HG02938 (cell line): ENCODE results near the gene CRY1.
A peak's percentile ranks its signal among the peaks of the same experiment; 100 is the strongest.
"Not testable (repeated sequence)": the region's sequence is repeated elsewhere in the genome, so short reads cannot be mapped to it uniquely, and the experiment has no call there.

Source experiments
- ATAC-seq: cut with Tn5 transposase; IDR thresholded peaks from one replicate; pipeline ENCODE4 v1.9.1; 2021; ENCODE audit warnings: mild to moderate bottlenecking, moderate library complexity; ENCODE audit not compliant: unreplicated experiment

The CRY1 gene

GRCh38 chr12:107011519-107011918, 81.8 kb downstream of the CRY1 start:
- ATAC-seq: no peak

DNA sequence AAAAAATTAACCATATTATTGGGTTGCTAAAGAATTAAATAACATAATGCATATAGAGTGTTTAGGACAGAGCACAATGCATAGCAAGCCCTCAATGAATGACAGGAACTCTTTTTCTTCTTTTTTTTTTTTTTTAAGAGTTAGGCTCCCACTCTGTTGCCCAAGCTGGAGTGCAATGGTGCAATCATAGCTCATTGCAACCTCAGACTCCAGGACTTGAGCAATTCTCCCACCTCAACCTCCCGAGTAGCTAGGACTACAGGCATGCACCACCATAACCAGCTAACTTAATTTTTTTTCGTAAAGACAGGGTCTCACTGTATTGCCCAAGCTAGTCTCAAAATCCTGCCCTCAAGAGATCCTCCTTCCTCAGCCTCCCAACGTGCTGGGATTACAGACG, 85.9 kb downstream of the CRY1 start:
- no peak for ATAC-seq

GRCh38 chr12:107002665-107003064, 90.7 kb downstream of the CRY1 start:
- ATAC-seq: not testable (repeated sequence)

GRCh38 chr12:106999446-106999845, 93.9 kb downstream of the CRY1 start:
- ATAC-seq: no peak

DNA sequence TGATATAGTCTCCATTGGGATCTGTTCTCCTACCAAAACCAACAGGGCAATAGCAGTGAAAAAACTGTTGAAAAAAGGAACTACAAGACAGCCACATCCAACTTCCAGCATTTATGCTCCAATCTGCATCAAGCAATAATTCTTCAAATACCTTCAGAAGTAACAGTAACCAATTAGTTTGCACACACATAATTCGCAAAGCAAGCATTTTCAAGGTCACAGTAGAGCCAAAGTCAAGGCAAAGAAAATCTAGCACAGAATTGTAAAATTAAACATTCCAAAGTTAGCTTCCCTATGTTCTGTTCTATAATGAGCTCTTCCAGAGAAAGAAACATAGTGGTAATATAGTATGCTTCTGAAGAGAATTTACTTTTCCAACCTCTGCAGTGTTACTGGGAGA, 95.4 kb downstream of the CRY1 start:
- no peak for ATAC-seq

GRCh38 chr12:106996102-106996501, 97.2 kb downstream of the CRY1 start:
- not testable (repeated sequence) for ATAC-seq

GRCh38 chr12:106994579-106995220, 98.6 kb downstream of the CRY1 start:
- ATAC-seq: no peak

- ATAC-seq: no peak
These were observed 105.5 kb downstream of the CRY1 start for GRCh38 chr12:106987846-106988245.

GRCh38 chr12:106986625-106987389, 106.5 kb downstream of the CRY1 start, which contains the start of gene MTERF2:
Gene MTERF2 (minus strand): TSS chr12:106987146. CDS start chr12:106978714, 8,432 bp downstream.
- peak; percentile 91 for ATAC-seq

GRCh38 chr12:106986135-106986534, 107.2 kb downstream of the CRY1 start:
- ATAC-seq: no peak

DNA sequence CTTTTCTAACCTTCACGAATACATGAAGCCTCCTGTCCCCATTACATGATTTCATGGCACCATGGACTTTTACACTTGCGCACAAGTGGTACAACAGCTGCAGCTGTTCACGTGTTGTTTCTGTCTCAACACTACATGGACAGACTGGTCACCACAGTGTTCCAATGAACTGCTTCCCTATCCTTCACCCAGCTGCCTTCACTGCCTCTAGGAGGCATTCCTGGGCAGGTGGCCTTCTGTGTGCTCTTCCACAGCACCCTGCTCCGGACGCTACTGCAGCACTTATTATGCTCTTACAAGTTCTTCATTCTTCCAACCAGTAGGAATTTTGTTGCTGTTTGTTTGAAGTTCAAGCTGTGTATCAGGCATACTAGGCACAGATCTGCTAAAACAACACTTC, 107.9 kb downstream of the CRY1 start:
- ATAC-seq: no peak

DNA sequence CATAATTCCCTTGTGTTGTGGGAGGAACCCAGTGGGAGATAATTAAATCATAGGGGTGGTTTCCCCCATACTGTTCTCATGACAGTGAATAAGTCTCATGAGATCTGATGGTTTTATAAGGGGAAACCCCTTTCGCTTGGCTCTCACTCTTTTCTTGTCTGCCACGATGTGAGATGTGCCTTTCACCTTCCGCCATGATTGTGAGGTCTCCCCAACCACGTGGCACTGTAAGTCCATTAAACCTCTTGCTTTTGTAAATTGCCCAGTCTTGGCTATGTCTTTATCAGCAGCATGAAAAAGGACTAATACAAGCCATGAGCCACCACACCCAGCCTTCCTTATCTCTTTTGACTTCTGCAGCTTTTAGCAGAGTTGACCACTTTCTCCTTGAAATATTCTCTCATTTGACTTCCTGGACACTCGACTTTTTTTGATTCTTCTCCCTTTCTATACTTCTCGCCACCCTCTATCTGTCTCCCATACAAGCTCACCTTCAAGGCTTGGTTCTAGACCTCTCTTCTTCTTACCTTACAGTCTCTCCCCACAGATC, 108.7 kb downstream of the CRY1 start:
- no peak for ATAC-seq

DNA sequence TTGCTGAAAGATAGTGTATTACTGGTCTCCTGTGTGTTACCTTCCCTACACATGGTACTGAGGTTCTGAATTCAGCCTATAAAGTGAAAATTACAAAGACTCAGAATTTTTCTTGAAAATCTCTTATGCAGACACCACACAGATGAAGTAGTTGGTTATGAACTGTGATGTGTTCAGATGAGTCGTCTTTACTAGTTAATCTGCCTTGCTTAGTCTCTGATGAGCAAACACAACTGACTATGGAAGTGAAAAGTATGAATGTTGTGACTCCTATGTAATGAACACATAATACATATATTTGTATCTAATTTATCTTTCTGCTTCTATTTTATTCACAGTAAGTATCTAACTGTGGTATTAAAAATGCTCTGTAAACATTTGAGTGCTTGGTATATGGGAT, 111.1 kb downstream of the CRY1 start:
- ATAC-seq: no peak

DNA sequence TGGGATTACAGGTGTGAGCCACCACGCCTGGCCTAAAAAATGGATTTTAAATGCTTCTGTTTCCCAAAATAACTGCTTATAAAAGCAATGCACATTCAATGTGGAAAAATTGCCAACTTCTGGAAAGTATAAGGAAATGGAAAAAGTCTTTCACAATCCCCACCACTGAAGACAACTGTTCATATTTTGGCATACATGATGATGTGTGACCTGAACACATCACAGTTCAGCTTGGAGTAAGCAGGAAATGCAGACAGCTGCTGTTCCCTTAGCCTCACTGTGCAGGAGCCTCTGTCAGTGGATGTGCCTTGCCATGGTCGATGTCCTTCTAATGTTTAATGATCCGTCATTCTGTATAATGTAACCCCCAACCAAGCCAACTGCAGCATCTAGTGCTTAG, 111.6 kb downstream of the CRY1 start:
- no peak for ATAC-seq

- ATAC-seq: no peak
These were observed 112.4 kb downstream of the CRY1 start for GRCh38 chr12:106980944-106981343.

DNA sequence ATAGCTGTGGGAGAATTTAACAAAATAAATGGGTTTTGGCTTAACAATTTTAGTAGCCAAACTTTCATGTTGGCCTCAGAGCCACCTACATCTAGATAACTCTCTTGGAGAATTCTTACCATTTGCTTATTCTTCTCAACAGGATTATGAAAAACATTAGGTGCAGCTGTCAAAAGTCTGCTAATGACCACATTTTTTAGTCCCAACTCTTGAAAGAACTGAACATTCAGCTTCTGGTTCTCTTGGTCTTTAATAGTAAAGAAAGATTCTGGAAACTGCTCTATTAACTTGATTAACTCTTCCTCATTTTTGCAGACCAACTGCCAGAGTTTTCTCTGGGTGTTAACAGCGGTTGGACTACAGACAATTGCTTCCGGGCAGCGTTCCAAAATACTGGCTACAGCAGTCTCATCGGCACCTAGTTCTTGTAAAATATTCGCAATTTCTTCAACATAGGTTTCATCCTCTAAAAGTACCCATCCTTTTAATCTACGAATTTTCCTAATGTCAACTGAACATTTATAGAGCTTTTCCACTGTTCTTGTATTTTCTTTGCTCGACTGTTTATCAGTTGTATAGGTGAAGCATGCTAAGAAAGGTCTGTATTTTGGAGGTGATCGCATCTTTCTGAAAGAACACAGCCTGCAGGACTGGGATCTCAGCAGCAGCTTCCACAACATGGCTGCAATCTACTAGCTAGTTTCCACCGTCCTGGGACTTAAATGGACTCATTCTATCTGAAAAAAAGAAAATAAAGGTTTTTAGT, 115.1 kb downstream of the CRY1 start:
- ATAC-seq: no peak

- no peak for ATAC-seq
These were observed 116.7 kb downstream of the CRY1 start for GRCh38 chr12:106976668-106977067.

DNA sequence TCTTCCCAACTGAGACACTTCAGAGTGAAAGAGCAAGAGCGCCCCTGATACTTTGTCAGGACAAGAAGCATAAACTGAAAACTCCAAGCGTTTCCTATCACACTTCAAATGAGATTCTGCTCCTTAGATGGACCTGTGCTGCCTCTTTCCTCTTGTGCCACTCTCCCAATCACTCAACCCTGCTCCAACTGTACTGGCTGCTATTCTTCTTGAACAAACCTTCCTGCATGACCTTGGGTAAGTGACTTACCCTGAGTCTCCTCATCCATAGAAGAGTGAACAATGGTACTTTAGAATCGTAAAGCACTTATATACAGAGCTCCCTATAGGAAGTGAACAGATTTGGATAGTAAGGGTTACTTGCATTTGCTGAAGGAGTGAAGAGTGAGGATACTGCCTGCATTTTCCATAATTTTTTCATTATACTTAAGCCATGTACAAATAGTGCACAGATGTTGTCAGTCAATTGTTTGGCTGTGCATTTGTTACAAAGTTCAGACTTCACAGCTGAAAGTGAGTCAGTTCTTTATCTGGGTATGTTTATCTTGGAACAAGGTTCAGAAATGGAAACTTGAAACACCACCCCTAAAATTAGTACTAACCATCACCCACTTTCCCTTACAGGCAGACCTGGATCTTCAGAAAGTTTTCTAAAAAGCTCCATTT, 117.2 kb downstream of the CRY1 start:
- ATAC-seq: no peak

DNA sequence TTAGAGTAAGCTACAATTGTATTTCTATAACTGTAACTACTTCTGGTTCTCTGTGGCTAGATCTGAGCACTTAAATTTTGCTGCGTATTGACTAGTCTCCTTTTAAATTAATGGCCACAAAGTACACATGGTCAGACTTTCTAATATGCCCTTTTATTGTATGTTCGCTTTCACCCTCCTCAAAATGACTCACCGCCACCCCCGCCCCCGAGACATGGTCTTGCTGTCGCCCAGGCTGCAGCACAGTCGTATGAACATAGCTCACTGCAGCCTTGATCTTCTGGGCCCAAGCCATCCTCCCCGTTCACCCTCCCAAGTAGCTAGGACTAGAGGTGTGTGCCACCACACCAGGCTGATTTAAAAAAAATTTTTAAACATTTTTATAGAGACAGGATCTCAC, 118.3 kb downstream of the CRY1 start:
- no peak for ATAC-seq

- peak; percentile 87 for ATAC-seq
These were observed 118.8 kb downstream of the CRY1 start for GRCh38 chr12:106974511-106974910.

DNA sequence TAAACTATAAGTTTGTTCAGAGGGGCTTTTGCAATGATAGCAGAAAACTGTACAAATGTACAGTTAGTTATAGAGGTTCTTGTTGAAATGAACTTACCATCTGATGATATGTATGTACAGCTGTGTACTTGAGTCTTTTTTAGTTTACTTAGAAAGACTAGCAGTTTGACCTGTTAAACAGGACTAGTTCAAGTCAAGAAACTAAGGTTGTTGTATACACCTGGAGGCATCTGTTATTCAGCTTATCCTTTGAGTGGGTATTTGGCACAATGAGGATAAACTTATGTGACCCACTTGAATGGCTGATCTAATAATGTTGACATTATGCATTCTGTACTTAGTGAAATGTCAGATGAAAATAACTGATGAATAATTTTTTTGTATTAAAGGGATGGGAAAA, 119.8 kb downstream of the CRY1 start:
- no peak for ATAC-seq
